Panc1 (cell line): ENCODE data around the gene LGR4. TPM values are rescaled to one million over a fixed set of nuclear protein-coding genes. Genes with fewer than 3 reads are reported as not detected.

Experiments used
- ATAC-seq: fragments of 200-7000 bp; cut with Tn5 transposase; 2 replicates; pipeline ENCODE4 v1.9.1; 2020; ENCODE audit warnings: mild to moderate bottlenecking, moderate library complexity
- BruUV-seq: library from RNA; stranded (reverse); fragments of 400-500 nt; replicated peaks from 2 replicates; lab custom pipeline; 2021; lab: Mats Ljungman, UMichigan
- CTCF ChIA-PET: fragments of 300-600 bp; sonication (Branson Sonifier 250); formaldehyde crosslinking; loops from one replicate; lab custom pipeline; 2022; ENCODE audit warnings: antibody characterized with exemption; lab: Charles Lee
- POLR2A ChIA-PET: fragments of 300-600 bp; sonication (Branson Sonifier 250); formaldehyde crosslinking; loops from one replicate; lab custom pipeline; 2022; ENCODE audit warnings: antibody characterized with exemption; lab: Charles Lee
- DNase-seq: peaks from one replicate; pipeline ENCODE4 v3.0.0-alpha.2; 2010; ENCODE audit warnings: low read depth, low spot score
- H3K27ac ChIP-seq: 2 replicates; pipeline ENCODE4 v1.5.1; 2011; ENCODE audit warnings: mild to moderate bottlenecking, low read length, inconsistent platforms
- H3K27me3 ChIP-seq: fragments of 200-500 bp; sonication (Bioruptor generic); 2 replicates; pipeline ENCODE4 v1.6.0; 2014; ENCODE audit warnings: low read length, inconsistent platforms; ENCODE audit not compliant: control insufficient read depth, insufficient read depth
- H3K36me3 ChIP-seq: fragments of 200-500 bp; sonication (Bioruptor generic); 2 replicates; pipeline ENCODE4 v1.5.1; 2014; ENCODE audit warnings: inconsistent platforms, mild to moderate bottlenecking, low read length, moderate library complexity; ENCODE audit not compliant: control insufficient read depth, insufficient read depth
- H3K4me1 ChIP-seq: 2 replicates; pipeline ENCODE4 v1.5.1; 2011; ENCODE audit warnings: inconsistent platforms, mild to moderate bottlenecking, low read length, moderate library complexity; ENCODE audit not compliant: control insufficient read depth, insufficient read depth
- H3K4me3 ChIP-seq, 2 experiments: 2 replicates each; pipeline ENCODE4 v1.5.1; 2011 to 2012; ENCODE audit warnings: low read depth in 2 of 2, low read length in 2 of 2, mild to moderate bottlenecking in 2 of 2, inconsistent platforms in 1 of 2, moderate library complexity in 1 of 2
- H3K9me3 ChIP-seq: fragments of 200-500 bp; sonication (Bioruptor generic); 2 replicates; pipeline ENCODE4 v1.5.1; 2014; ENCODE audit warnings: low read depth, mild to moderate bottlenecking, inconsistent platforms, low read length, moderate library complexity; ENCODE audit not compliant: control insufficient read depth, insufficient read depth
- CTCF ChIP-seq: fragments of 450-650 bp; IDR thresholded peaks from 2 replicates; pipeline ENCODE4 v1.5.1; 2017; ENCODE audit warnings: mild to moderate bottlenecking
- POLR2AphosphoS5 ChIP-seq: IDR thresholded peaks from 2 replicates; pipeline ENCODE4 v1.6.1; 2012; ENCODE audit warnings: mild to moderate bottlenecking, low read depth, low read length, moderate library complexity
- REST ChIP-seq, 2 experiments: IDR thresholded peaks; 2 replicates each; pipeline ENCODE4 v1.6.1; 2011 to 2012; ENCODE audit warnings: low read depth in 2 of 2, control low read depth in 1 of 2, low read length in 1 of 2, mild to moderate bottlenecking in 1 of 2, moderate library complexity in 1 of 2; ENCODE audit not compliant: insufficient read depth in 1 of 2
- SIN3A ChIP-seq: IDR thresholded peaks from 2 replicates; pipeline ENCODE4 v1.6.1; 2012; ENCODE audit warnings: low read depth, mild to moderate bottlenecking, low read length, moderate library complexity, borderline replicate concordance; ENCODE audit not compliant: insufficient read depth
- TCF7L2 ChIP-seq: IDR thresholded peaks from 2 replicates; pipeline ENCODE4 v1.6.1; 2011; ENCODE audit warnings: mild to moderate bottlenecking, low read depth, low read length, inconsistent platforms
- in situ Hi-C: cut with HindIII; loops from 2 replicates; pipeline ENCODE4 v1.10.0; 2016; ENCODE audit warnings: low sequenced_read_pairs, low pct_unique_long_range_greater_than_20kb
- intact Hi-C: fragments of 100-400 bp; cut with micrococcal nuclease; formaldehyde crosslinking; loops from one replicate; pipeline ENCODE4 v1.10.0; 2022; ENCODE audit not compliant: unreplicated experiment
- total RNA-seq: library from RNA; stranded (reverse); gene quantifications from one replicate; pipeline ENCODE4 v1.2.1, GENCODE V29; 2021; ENCODE audit not compliant: unreplicated experiment

LGR4 gene
- total RNA-seq, 1 experiment from 2014 or later: 61.8 TPM

GRCh38 chr11:27356624-27357222 lies 115.9 kb downstream of the LGR4 start:
- DNase-seq (no peak), ATAC-seq (no peak)
- Histone ChIP-seq H3K4me1 (peaks cover 9% of the 10 kb centered on the region), H3K27me3 (no peaks in the 10 kb centered on the region), H3K4me3 (no peak overlapping the region), H3K27ac (no peak overlapping the region), H3K36me3 (0 out of 2 replicates have a peak, but pooled peaks cover 2% of the 10 kb centered on the region), H3K9me3 (no peaks in the 10 kb centered on the region)
- no TSS peak for BruUV-seq
- TF ChIP-seq TCF7L2 (no peak), SIN3A (no peak), REST (IDR thresholded peaks at IDR 0.05; ENCODE audit: insufficient read depth in 1 of 2, low read depth in 2 of 2, low read length in 1 of 2) (no peak), CTCF (no peak), POLR2AphosphoS5 (no peak)
- CTCF ChIA-PET: no interaction called here
- in situ Hi-C loops (no loop called here), intact Hi-C loops (no loop called here)
- POLR2A ChIA-PET: no interaction called here

- TF ChIP-seq REST (IDR thresholded peaks at IDR 0.05; ENCODE audit: insufficient read depth in 1 of 2, low read depth in 2 of 2, low read length in 1 of 2) (no peak), SIN3A (no peak), CTCF (no peak), POLR2AphosphoS5 (no peak), TCF7L2 (no peak)
- ATAC-seq: no peak
- no peaks in the 10 kb centered on the region; the same call in 1 of the 2 replicates for H3K4me1 ChIP-seq
- H3K9me3 ChIP-seq: no peaks in the 10 kb centered on the region
- intact Hi-C loops: no loop called here
- CTCF ChIA-PET: no interaction called here
- H3K27me3 ChIP-seq: no peaks in the 10 kb centered on the region
- H3K4me3 ChIP-seq: no peak overlapping the region
- POLR2A ChIA-PET: no interaction called here
- H3K36me3 ChIP-seq: 0 out of 2 replicates have a peak, but pooled peaks cover 2% of the 10 kb centered on the region
- BruUV-seq: no TSS peak
- DNase-seq: no peak
- in situ Hi-C loops: no loop called here
- no peak overlapping the region for H3K27ac ChIP-seq
These were observed 117.0 kb downstream of the LGR4 start for GRCh38 chr11:27355575-27356104.
